Transverse colon (tissue), 3 donors: Measurements from ENCODE around the gene CEP57L1.
"Not testable (repeated sequence)": the region's sequence is repeated elsewhere in the genome, so short reads cannot be mapped to it uniquely, and the experiment has no call there.

ENCODE experiments used
- EP300 ChIP-seq: sonication (generic); formaldehyde crosslinking; IDR thresholded peaks from one replicate; pipeline ENCODE4 v1.6.1; 2017; ENCODE audit warnings: antibody characterized with exemption, low read depth
- TF ChIP-seq, protein P1 (sequence below), 5 experiments: fragments of 200-600 bp in 3 of 5; fragments of 450-650 bp in 2 of 5; sonication (generic) in 3 of 5; IDR thresholded peaks; 1 replicate in 2 of 5; 2 replicates in 3 of 5; pipeline ENCODE4 v1.5.1; 2016 to 2017; ENCODE audit warnings: antibody characterized with exemption in 5 of 5, inconsistent platforms in 3 of 5, mild to moderate bottlenecking in 2 of 5, moderate library complexity in 1 of 5

DNA sequence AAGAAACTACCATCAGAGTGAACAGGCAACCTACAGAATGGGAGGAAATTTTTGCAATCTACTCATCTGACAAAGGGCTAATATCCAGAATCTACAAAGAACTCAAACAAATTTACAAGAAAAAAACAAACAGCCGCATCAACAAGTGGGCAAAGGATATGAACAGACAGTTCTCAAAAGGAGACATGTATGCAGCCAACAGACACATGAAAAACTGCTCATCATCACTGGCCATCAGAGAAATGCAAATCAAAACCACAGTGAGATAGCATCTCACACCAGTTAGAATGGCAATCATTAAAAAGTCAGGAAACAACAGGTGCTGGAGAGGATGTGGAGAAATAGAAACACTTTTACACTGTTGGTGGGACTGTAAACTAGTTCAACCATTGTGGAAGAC lies 40.3 kb downstream of the CEP57L1 start:
- TF ChIP-seq EP300, result not testable (repeated sequence)
- TF ChIP-seq, protein P1, sequence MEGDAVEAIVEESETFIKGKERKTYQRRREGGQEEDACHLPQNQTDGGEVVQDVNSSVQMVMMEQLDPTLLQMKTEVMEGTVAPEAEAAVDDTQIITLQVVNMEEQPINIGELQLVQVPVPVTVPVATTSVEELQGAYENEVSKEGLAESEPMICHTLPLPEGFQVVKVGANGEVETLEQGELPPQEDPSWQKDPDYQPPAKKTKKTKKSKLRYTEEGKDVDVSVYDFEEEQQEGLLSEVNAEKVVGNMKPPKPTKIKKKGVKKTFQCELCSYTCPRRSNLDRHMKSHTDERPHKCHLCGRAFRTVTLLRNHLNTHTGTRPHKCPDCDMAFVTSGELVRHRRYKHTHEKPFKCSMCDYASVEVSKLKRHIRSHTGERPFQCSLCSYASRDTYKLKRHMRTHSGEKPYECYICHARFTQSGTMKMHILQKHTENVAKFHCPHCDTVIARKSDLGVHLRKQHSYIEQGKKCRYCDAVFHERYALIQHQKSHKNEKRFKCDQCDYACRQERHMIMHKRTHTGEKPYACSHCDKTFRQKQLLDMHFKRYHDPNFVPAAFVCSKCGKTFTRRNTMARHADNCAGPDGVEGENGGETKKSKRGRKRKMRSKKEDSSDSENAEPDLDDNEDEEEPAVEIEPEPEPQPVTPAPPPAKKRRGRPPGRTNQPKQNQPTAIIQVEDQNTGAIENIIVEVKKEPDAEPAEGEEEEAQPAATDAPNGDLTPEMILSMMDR (IDR thresholded peaks at IDR 0.05), result not testable (repeated sequence)
